ENCODE data around the gene AK8.

The AK8 gene

GRCh38 chr9:132809677-132810271, 68.3 kb downstream of the AK8 start:
- H3K4me1 ChIP-seq (ENCODE audit: control extremely low read depth in 1 of 4, control insufficient read depth in 4 of 4, insufficient read depth in 4 of 4, low read length in 3 of 4) = peaks cover 0 to 25% (median 16%) of the 10 kb centered on the region in 4 experiments
- peak in 2 of 3 donors; percentile 69 to 79 for DNase-seq
- WGBS (ENCODE audit: insufficient coverage) = 4% methylated on average over 6 of the region's 11 CpGs
- H3K27me3 ChIP-seq (replicated peaks in 2 of 5; ENCODE audit: control insufficient read depth in 4 of 5, insufficient read depth in 5 of 5, low read length in 4 of 5) = peaks cover 0 to 6% (median 0%) of the 10 kb centered on the region in 5 experiments
- H3K4me3 ChIP-seq (ENCODE audit: control insufficient read depth in 1 of 7, extremely low read depth in 1 of 7, insufficient read depth in 4 of 7, low read depth in 2 of 7, low read length in 6 of 7) = peak overlapping the region in 4 of 7 experiments; percentile 1 to 62 (median 38)
- POLR2A ChIA-PET = no interaction called here
- no peaks in the 10 kb centered on the region for H3K9me3 ChIP-seq (ENCODE audit: control extremely low read depth in 1 of 5, control insufficient read depth in 4 of 5, insufficient read depth in 2 of 5, low read depth in 1 of 5, low read length in 4 of 5)
- no peak overlapping the region for H3K27ac ChIP-seq (ENCODE audit: insufficient read depth in 1 of 2, low read depth in 1 of 2, low read length in 2 of 2, poor library complexity in 1 of 2, severe bottlenecking in 2 of 2)
- no peaks in the 10 kb centered on the region for H3K36me3 ChIP-seq (ENCODE audit: control insufficient read depth in 4 of 4, insufficient read depth in 4 of 4, low read length in 3 of 4)
- CTCF ChIA-PET = interaction anchor here (0.7 to 1.7 kb wide), 3 partner anchors 9 to 139 kb away, joined by 3 to 4 read pairs (median 3); partner anchors contain the start of gene GTF3C4

DNA sequence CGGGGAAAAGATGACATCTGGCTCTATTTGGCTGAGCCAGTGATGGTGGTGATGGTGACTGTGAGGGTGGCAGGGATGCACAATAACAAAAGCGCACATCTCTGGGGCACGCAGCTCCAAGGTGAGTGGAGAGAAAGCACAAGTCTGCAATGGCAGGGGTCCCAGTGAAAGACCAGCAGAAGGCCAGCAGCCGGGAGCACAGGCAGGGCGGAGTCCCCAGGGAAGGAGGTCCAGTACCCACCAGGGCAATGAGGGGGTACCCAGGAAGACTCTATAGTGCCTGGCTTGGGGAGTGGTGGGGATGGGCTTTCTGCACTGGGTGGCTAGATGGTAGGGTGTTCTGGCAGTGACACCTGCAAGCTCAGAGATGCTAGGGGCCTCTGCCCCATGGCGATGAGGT, 69.4 kb downstream of the AK8 start:
- 96% methylated on average over 5 of the region's 6 CpGs for WGBS (ENCODE audit: insufficient coverage)
- no peak for DNase-seq
- Histone ChIP-seq H3K27ac (ENCODE audit: insufficient read depth in 1 of 2, low read depth in 1 of 2, low read length in 2 of 2, poor library complexity in 1 of 2, severe bottlenecking in 2 of 2) (no peak overlapping the region), H3K4me1 (ENCODE audit: control extremely low read depth in 1 of 4, control insufficient read depth in 4 of 4, insufficient read depth in 4 of 4, low read length in 3 of 4) (peaks cover 0 to 31% (median 21%) of the 10 kb centered on the region in 4 experiments), H3K9me3 (ENCODE audit: control extremely low read depth in 1 of 5, control insufficient read depth in 4 of 5, insufficient read depth in 2 of 5, low read depth in 1 of 5, low read length in 4 of 5) (no peaks in the 10 kb centered on the region), H3K36me3 (ENCODE audit: control insufficient read depth in 4 of 4, insufficient read depth in 4 of 4, low read length in 3 of 4) (no peaks in the 10 kb centered on the region), H3K4me3 (ENCODE audit: control insufficient read depth in 1 of 7, extremely low read depth in 1 of 7, insufficient read depth in 4 of 7, low read depth in 2 of 7, low read length in 6 of 7) (no peak overlapping the region), H3K27me3 (replicated peaks in 2 of 5; ENCODE audit: control insufficient read depth in 4 of 5, insufficient read depth in 5 of 5, low read length in 4 of 5) (peaks cover 0 to 6% (median 0%) of the 10 kb centered on the region in 5 experiments)
- ChIA-PET CTCF (interaction anchor here (1.7 kb wide), 1 partner anchor 117 kb away, joined by 4 read pairs; no protein-coding TSS in a partner anchor), POLR2A (interaction anchor here (0.7 kb wide), 1 partner anchor 94 kb away, joined by 3 read pairs; no protein-coding TSS in a partner anchor)

DNA sequence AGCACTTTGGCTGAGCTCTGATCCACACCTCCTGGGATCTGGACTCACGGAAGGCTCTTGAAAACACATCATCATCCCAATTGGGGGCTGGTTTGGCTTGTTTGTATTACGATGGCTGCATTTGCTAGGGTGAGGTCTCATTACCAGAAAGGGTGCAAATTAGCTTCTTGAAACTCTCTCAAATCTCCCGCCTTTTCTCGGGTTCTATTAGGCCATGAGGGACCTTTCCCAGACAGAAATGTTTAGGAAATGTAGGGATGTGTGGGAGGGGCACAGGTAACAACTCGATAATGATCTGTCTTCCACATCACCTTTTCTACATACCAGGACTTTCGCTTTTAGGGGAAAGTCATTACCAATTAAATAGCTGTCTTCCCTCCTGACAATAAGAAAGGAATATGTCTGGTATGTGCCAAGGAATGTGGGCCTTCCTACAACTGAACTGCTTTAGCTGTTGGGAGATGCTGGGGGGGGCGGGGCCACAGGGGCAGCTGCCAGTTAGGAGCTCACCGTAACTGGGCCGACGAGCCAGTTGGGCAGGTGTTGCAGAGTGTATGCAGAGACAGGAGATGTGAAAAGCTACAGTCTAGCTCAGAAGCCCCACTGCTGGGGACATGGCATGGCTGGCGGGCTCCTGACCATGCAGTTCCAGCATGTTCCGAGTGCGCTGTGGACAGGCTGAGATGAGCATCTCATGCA, 71.2 kb downstream of the AK8 start:
- DNase-seq = no peak
- H3K4me3 ChIP-seq (ENCODE audit: control insufficient read depth in 1 of 7, extremely low read depth in 1 of 7, insufficient read depth in 4 of 7, low read depth in 2 of 7, low read length in 6 of 7) = no peak overlapping the region
- H3K9me3 ChIP-seq (ENCODE audit: control extremely low read depth in 1 of 5, control insufficient read depth in 4 of 5, insufficient read depth in 2 of 5, low read depth in 1 of 5, low read length in 4 of 5) = no peaks in the 10 kb centered on the region
- ChIA-PET CTCF (interaction anchor here (0.6 to 2.7 kb wide), 5 partner anchors 55 to 179 kb away, joined by 3 to 10 read pairs (median 3); no protein-coding TSS in a partner anchor), POLR2A (interaction anchor here (0.6 kb wide), 1 partner anchor 395 kb away, joined by 5 read pairs; no protein-coding TSS in a partner anchor)
- H3K27ac ChIP-seq (ENCODE audit: insufficient read depth in 1 of 2, low read depth in 1 of 2, low read length in 2 of 2, poor library complexity in 1 of 2, severe bottlenecking in 2 of 2) = no peak overlapping the region
- peaks cover 0 to 31% (median 21%) of the 10 kb centered on the region in 4 experiments for H3K4me1 ChIP-seq (ENCODE audit: control extremely low read depth in 1 of 4, control insufficient read depth in 4 of 4, insufficient read depth in 4 of 4, low read length in 3 of 4)
- peaks cover 0 to 6% (median 0%) of the 10 kb centered on the region in 5 experiments for H3K27me3 ChIP-seq (replicated peaks in 2 of 5; ENCODE audit: control insufficient read depth in 4 of 5, insufficient read depth in 5 of 5, low read length in 4 of 5)
- no peaks in the 10 kb centered on the region for H3K36me3 ChIP-seq (ENCODE audit: control insufficient read depth in 4 of 4, insufficient read depth in 4 of 4, low read length in 3 of 4)
- over 99% methylated on average over 9 of the region's 13 CpGs for WGBS (ENCODE audit: insufficient coverage)

GRCh38 chr9:132806306-132806705, 71.8 kb downstream of the AK8 start:
- DNase-seq = no peak
- WGBS (ENCODE audit: insufficient coverage) = over 99% methylated on average over 8 of the region's 9 CpGs
- Histone ChIP-seq H3K27me3 (replicated peaks in 2 of 5; ENCODE audit: control insufficient read depth in 4 of 5, insufficient read depth in 5 of 5, low read length in 4 of 5) (peaks cover 0 to 6% (median 0%) of the 10 kb centered on the region in 5 experiments), H3K4me1 (ENCODE audit: control extremely low read depth in 1 of 4, control insufficient read depth in 4 of 4, insufficient read depth in 4 of 4, low read length in 3 of 4) (peaks cover 0 to 31% (median 21%) of the 10 kb centered on the region in 4 experiments), H3K9me3 (ENCODE audit: control extremely low read depth in 1 of 5, control insufficient read depth in 4 of 5, insufficient read depth in 2 of 5, low read depth in 1 of 5, low read length in 4 of 5) (no peaks in the 10 kb centered on the region), H3K36me3 (ENCODE audit: control insufficient read depth in 4 of 4, insufficient read depth in 4 of 4, low read length in 3 of 4) (no peaks in the 10 kb centered on the region), H3K4me3 (ENCODE audit: control insufficient read depth in 1 of 7, extremely low read depth in 1 of 7, insufficient read depth in 4 of 7, low read depth in 2 of 7, low read length in 6 of 7) (no peak overlapping the region), H3K27ac (ENCODE audit: insufficient read depth in 1 of 2, low read depth in 1 of 2, low read length in 2 of 2, poor library complexity in 1 of 2, severe bottlenecking in 2 of 2) (no peak overlapping the region)
- POLR2A ChIA-PET = no interaction called here
- CTCF ChIA-PET = interaction anchor here (0.6 to 2.7 kb wide), 4 partner anchors 95 to 201 kb away, joined by 3 to 10 read pairs (median 4); no protein-coding TSS in a partner anchor

- peak in 1 of 3 donors; percentile 36 for DNase-seq
- 48% methylated on average over 20 of the region's 20 CpGs for WGBS (ENCODE audit: insufficient coverage)
- Histone ChIP-seq H3K9me3 (ENCODE audit: control extremely low read depth in 1 of 5, control insufficient read depth in 4 of 5, insufficient read depth in 2 of 5, low read depth in 1 of 5, low read length in 4 of 5) (no peaks in the 10 kb centered on the region), H3K4me3 (ENCODE audit: control insufficient read depth in 1 of 7, extremely low read depth in 1 of 7, insufficient read depth in 4 of 7, low read depth in 2 of 7, low read length in 6 of 7) (no peak overlapping the region), H3K27ac (ENCODE audit: insufficient read depth in 1 of 2, low read depth in 1 of 2, low read length in 2 of 2, poor library complexity in 1 of 2, severe bottlenecking in 2 of 2) (no peak overlapping the region), H3K36me3 (ENCODE audit: control insufficient read depth in 4 of 4, insufficient read depth in 4 of 4, low read length in 3 of 4) (no peaks in the 10 kb centered on the region), H3K4me1 (ENCODE audit: control extremely low read depth in 1 of 4, control insufficient read depth in 4 of 4, insufficient read depth in 4 of 4, low read length in 3 of 4) (peaks cover 0 to 34% (median 22%) of the 10 kb centered on the region in 4 experiments), H3K27me3 (replicated peaks in 2 of 5; ENCODE audit: control insufficient read depth in 4 of 5, insufficient read depth in 5 of 5, low read length in 4 of 5) (peaks cover 0 to 2% (median 0%) of the 10 kb centered on the region in 5 experiments)
- POLR2A ChIA-PET = no interaction called here
- CTCF ChIA-PET = interaction anchor here (0.6 to 2.9 kb wide), 6 partner anchors 12 to 124 kb away, joined by 3 to 11 read pairs (median 4); no protein-coding TSS in a partner anchor
Measured at GRCh38 chr9:132804576-132805295, 73.3 kb downstream of the AK8 start.

DNA sequence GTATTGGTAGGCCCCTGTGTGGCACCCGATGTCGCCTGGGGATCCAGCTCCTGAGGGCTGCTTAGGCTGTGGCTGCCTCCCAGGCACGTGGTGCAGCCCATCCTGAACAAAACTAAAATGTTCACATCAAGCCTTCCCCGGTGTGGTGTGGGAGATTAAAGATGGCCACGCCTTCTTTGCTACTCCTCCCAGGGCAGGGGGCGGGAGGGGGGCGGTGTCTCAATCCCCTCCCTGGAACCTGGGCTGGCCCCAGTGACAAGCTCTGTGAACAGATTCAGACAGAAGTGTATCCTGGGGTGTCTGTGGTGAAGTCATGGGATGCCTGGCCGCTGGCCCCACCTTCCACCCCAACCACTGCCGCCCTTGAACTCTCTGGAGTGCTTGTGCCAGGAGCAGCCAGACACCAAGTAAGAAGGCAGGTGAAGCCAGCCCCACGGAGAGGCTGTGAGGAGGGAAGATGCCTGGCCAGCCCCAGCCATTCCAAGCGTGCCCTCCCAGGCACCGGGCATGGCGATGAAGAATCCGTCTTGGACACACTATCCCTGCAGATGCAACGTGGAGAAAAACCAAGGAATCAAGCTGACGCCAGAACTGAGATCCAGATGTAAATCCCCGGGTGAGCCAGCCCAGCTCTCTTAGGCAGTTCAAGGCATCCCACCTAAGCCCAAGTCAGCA, 75.8 kb downstream of the AK8 start:
- peaks cover 0 to 34% (median 23%) of the 10 kb centered on the region in 4 experiments for H3K4me1 ChIP-seq (ENCODE audit: control extremely low read depth in 1 of 4, control insufficient read depth in 4 of 4, insufficient read depth in 4 of 4, low read length in 3 of 4)
- no peaks in the 10 kb centered on the region for H3K36me3 ChIP-seq (ENCODE audit: control insufficient read depth in 4 of 4, insufficient read depth in 4 of 4, low read length in 3 of 4)
- no peaks in the 10 kb centered on the region for H3K9me3 ChIP-seq (ENCODE audit: control extremely low read depth in 1 of 5, control insufficient read depth in 4 of 5, insufficient read depth in 2 of 5, low read depth in 1 of 5, low read length in 4 of 5)
- POLR2A ChIA-PET = no interaction called here
- H3K4me3 ChIP-seq (ENCODE audit: control insufficient read depth in 1 of 7, extremely low read depth in 1 of 7, insufficient read depth in 4 of 7, low read depth in 2 of 7, low read length in 6 of 7) = no peak overlapping the region
- peak in 1 of 3 donors; percentile 48 for DNase-seq
- H3K27me3 ChIP-seq (replicated peaks in 2 of 5; ENCODE audit: control insufficient read depth in 4 of 5, insufficient read depth in 5 of 5, low read length in 4 of 5) = peaks cover 0 to 4% (median 0%) of the 10 kb centered on the region in 5 experiments
- 92% methylated on average over 10 of the region's 17 CpGs for WGBS (ENCODE audit: insufficient coverage)
- no peak overlapping the region for H3K27ac ChIP-seq (ENCODE audit: insufficient read depth in 1 of 2, low read depth in 1 of 2, low read length in 2 of 2, poor library complexity in 1 of 2, severe bottlenecking in 2 of 2)
- CTCF ChIA-PET = interaction anchor here (1.0 to 2.9 kb wide), 4 partner anchors 92 to 131 kb away, joined by 3 to 11 read pairs (median 4); no protein-coding TSS in a partner anchor

All from common myeloid progenitor, CD34-positive (primary cell).